K562 (cell line): ENCODE measurements around the gene ZSCAN1. TPM values are rescaled to one million over a fixed set of nuclear protein-coding genes. Genes with fewer than 3 reads are reported as not detected.

Experiments
- ATF1 ChIP-seq, 2 experiments: fragments of 450-650 bp in 1 of 2; IDR thresholded peaks; 2 replicates each; pipeline ENCODE4 v1.6.1; 2016; ENCODE audit warnings: missing compliant biosample characterization in 1 of 2, missing genetic modification characterization in 1 of 2
- BRD4 ChIP-seq: fragments of 200-600 bp; sonication (generic); IDR thresholded peaks from 2 replicates; pipeline ENCODE4 v1.6.1; 2017; ENCODE audit warnings: inconsistent platforms
- CHD2 ChIP-seq: IDR thresholded peaks from 2 replicates; pipeline ENCODE4 v1.6.1; 2011; ENCODE audit warnings: low read depth, low read length
- DIDO1 ChIP-seq: fragments of 450-650 bp; IDR thresholded peaks from 2 replicates; pipeline ENCODE4 v1.6.1; 2016; ENCODE audit warnings: low read depth, missing biosample characterization, missing genetic modification characterization
- EWSR1 ChIP-seq: fragments of 450-650 bp; IDR thresholded peaks from 2 replicates; pipeline ENCODE4 v1.6.1; 2018; ENCODE audit warnings: borderline replicate concordance, mild to moderate bottlenecking, low read depth, moderate library complexity; ENCODE audit not compliant: partially characterized antibody
- FOSL1 ChIP-seq: fragments of 200-800 bp; sonication (Bioruptor generic); conservative IDR thresholded peaks from 2 replicates; pipeline ENCODE4 v1.6.1; 2016; ENCODE audit warnings: missing genetic modification characterization, missing compliant biosample characterization
- KAT8 ChIP-seq: fragments of 450-650 bp; IDR thresholded peaks from 2 replicates; pipeline ENCODE4 v1.6.1; 2016; ENCODE audit warnings: low read depth, mild to moderate bottlenecking
- PHF20 ChIP-seq: fragments of 450-650 bp; IDR thresholded peaks from 2 replicates; pipeline ENCODE4 v1.6.1; 2018; ENCODE audit not compliant: partially characterized antibody
- PHF8 ChIP-seq: fragments of 200-600 bp; sonication (generic); IDR thresholded peaks from 2 replicates; pipeline ENCODE4 v1.6.1; 2012; ENCODE audit warnings: mixed run types, mild to moderate bottlenecking, inconsistent platforms, low read length, moderate library complexity, borderline replicate concordance
- RFX1 ChIP-seq: fragments of 450-650 bp; IDR thresholded peaks from 2 replicates; pipeline ENCODE4 v1.6.1; 2016; ENCODE audit warnings: mild to moderate bottlenecking, moderate library complexity
- TAF9B ChIP-seq: fragments of 450-650 bp; IDR thresholded peaks from 2 replicates; pipeline ENCODE4 v1.6.1; 2018; ENCODE audit warnings: mild to moderate bottlenecking; ENCODE audit not compliant: partially characterized antibody
- TSC22D4 ChIP-seq: fragments of 450-650 bp; IDR thresholded peaks from 2 replicates; pipeline ENCODE4 v1.6.1; 2016; ENCODE audit warnings: missing genetic modification characterization, missing biosample characterization, control low read depth
- XRCC4 ChIP-seq: IDR thresholded peaks from one replicate; pipeline ENCODE4 v1.6.1; 2011; ENCODE audit not compliant: insufficient read depth, insufficient read length; ENCODE audit errors: extremely low read depth
- ZNF146 ChIP-seq: IDR thresholded peaks from one replicate; pipeline ENCODE4 v1.6.1; 2018; ENCODE audit warnings: missing compliant biosample characterization; ENCODE audit not compliant: unreplicated experiment
- ZNF175 ChIP-seq: fragments of 200-800 bp; sonication (Bioruptor generic); IDR thresholded peaks from 2 replicates; pipeline ENCODE4 v1.6.1; 2016; ENCODE audit warnings: low read depth, mild to moderate bottlenecking, missing genetic modification characterization, missing compliant biosample characterization
- polyA plus RNA-seq, 8 experiments: library from polyadenylated mRNA; depleted of rRNA in 4 of 8; stranded (reverse) in 5 of 8; unstranded in 3 of 8; fragments of >200 nt; fragmentation: Nextera tagmentation in 2 of 8; fragmentation: Illumina TruSeq in 1 of 8; extraction: Ambion mirVana in 2 of 8; extraction: Trizol in 1 of 8; gene quantifications; 2 replicates each; pipeline versions ENCODE4 v1.2.1 to v1.2.3, GENCODE V29; 2011 to 2014; ENCODE audit warnings: inconsistent platforms in 1 of 8, missing spikeins in 1 of 8
- total RNA-seq, 7 experiments: library from RNA; depleted of rRNA in 6 of 7; stranded (reverse); fragments of >200 nt in 6 of 7; fragmentation: Illumina TruSeq in 2 of 7; extraction: Trizol in 2 of 7; gene quantifications; 2 replicates each; pipeline versions ENCODE4 v1.2.1 to v1.2.3, GENCODE V29; 2011 to 2021; ENCODE audit warnings: low replicate concordance in 1 of 7
- TF ChIP-seq, protein P1 (sequence below), 2 experiments: fragments of 450-650 bp; formaldehyde crosslinking in 1 of 2; IDR thresholded peaks; 2 replicates each; pipeline versions ENCODE4 v1.4.0 to v1.6.1; 2014 to 2020; ENCODE audit warnings: mild to moderate bottlenecking in 2 of 2, borderline replicate concordance in 1 of 2, low read depth in 1 of 2
- TF ChIP-seq, protein P2 (sequence below): sonication (generic); formaldehyde crosslinking; IDR thresholded peaks from 2 replicates; pipeline ENCODE4 v1.8.0; 2022; ENCODE audit warnings: missing genetic modification reagents, mild to moderate bottlenecking, borderline replicate concordance
- TF ChIP-seq, protein P3 (sequence below): fragments of 250-450 bp; sonication (Bioruptor Pico); IDR thresholded peaks from 2 replicates; pipeline ENCODE4 v1.8.0; 2022; ENCODE audit warnings: moderate library complexity, mild to moderate bottlenecking, inconsistent platforms

Gene ZSCAN1
- total and polyA plus RNA-seq, 9 of the 15 experiments (the other 6 are each of a cell fraction or from before 2014, with no cell fraction given): not detected

DNA sequence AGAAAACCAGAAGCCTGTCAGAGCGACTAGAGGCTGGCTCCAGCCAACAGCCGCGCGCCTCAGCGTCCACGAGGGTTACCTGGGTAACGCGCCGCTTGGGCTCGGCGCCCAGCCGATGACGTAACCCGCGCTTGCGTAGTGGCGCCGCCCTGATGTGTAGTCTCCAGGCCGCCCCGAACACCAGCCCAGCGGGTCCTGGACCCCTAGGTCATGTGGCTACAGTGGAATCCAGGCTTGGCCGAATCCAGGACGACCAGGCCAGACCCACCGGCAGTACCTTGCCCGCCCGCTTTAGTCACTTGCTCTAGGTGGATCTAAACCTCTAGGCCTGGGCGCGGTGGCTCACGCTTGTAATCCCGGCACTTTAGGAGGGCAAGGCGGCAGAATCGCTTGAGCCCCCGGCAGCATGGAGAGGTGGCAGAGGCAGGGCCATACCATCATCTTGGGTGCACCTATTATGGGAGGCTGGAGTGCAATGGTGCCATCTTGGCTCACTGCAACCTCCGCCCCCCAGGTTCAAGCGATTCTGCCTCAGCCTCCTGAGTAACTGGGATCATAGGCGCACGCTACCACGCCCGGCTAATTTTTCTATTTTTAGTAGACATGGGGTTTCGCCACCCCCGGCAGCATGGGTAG, 24.0 kb upstream of the ZSCAN1 start (continued):
- TF ChIP-seq, protein P1, sequence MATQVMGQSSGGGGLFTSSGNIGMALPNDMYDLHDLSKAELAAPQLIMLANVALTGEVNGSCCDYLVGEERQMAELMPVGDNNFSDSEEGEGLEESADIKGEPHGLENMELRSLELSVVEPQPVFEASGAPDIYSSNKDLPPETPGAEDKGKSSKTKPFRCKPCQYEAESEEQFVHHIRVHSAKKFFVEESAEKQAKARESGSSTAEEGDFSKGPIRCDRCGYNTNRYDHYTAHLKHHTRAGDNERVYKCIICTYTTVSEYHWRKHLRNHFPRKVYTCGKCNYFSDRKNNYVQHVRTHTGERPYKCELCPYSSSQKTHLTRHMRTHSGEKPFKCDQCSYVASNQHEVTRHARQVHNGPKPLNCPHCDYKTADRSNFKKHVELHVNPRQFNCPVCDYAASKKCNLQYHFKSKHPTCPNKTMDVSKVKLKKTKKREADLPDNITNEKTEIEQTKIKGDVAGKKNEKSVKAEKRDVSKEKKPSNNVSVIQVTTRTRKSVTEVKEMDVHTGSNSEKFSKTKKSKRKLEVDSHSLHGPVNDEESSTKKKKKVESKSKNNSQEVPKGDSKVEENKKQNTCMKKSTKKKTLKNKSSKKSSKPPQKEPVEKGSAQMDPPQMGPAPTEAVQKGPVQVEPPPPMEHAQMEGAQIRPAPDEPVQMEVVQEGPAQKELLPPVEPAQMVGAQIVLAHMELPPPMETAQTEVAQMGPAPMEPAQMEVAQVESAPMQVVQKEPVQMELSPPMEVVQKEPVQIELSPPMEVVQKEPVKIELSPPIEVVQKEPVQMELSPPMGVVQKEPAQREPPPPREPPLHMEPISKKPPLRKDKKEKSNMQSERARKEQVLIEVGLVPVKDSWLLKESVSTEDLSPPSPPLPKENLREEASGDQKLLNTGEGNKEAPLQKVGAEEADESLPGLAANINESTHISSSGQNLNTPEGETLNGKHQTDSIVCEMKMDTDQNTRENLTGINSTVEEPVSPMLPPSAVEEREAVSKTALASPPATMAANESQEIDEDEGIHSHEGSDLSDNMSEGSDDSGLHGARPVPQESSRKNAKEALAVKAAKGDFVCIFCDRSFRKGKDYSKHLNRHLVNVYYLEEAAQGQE (IDR thresholded peaks at IDR 0.05; ENCODE audit: borderline replicate concordance): no peak
- TF ChIP-seq, protein P1 (CRISPR knock-in tag; IDR thresholded peaks at IDR 0.05; ENCODE audit: low read depth): no peak
- TF ChIP-seq, protein P2, sequence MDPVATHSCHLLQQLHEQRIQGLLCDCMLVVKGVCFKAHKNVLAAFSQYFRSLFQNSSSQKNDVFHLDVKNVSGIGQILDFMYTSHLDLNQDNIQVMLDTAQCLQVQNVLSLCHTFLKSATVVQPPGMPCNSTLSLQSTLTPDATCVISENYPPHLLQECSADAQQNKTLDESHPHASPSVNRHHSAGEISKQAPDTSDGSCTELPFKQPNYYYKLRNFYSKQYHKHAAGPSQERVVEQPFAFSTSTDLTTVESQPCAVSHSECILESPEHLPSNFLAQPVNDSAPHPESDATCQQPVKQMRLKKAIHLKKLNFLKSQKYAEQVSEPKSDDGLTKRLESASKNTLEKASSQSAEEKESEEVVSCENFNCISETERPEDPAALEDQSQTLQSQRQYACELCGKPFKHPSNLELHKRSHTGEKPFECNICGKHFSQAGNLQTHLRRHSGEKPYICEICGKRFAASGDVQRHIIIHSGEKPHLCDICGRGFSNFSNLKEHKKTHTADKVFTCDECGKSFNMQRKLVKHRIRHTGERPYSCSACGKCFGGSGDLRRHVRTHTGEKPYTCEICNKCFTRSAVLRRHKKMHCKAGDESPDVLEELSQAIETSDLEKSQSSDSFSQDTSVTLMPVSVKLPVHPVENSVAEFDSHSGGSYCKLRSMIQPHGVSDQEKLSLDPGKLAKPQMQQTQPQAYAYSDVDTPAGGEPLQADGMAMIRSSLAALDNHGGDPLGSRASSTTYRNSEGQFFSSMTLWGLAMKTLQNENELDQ: no peak
- TF ChIP-seq PHF8: peak; percentile 51; the same call in 1 of the 2 replicates
- TF ChIP-seq FOSL1 (tag): no peak
- TF ChIP-seq ATF1 (CRISPR knock-in tag; IDR thresholded peaks at IDR 0.05): peak; percentile 70
- TF ChIP-seq ATF1 (tag; IDR thresholded peaks at IDR 0.05): peak; percentile 87
- TF ChIP-seq DIDO1 (tag): peak; percentile 77; the same call in 1 of the 2 replicates
- no peak for TF ChIP-seq BRD4
- TF ChIP-seq, protein P3, sequence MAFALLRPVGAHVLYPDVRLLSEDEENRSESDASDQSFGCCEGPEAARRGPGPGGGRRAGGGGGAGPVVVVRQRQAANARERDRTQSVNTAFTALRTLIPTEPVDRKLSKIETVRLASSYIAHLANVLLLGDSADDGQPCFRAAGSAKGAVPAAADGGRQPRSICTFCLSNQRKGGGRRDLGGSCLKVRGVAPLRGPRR: no peak
- no peak for TF ChIP-seq CHD2
- TF ChIP-seq TAF9B: no peak
- TF ChIP-seq EWSR1: no peak
- no peak for TF ChIP-seq ZNF175
- peak; percentile 85 for TF ChIP-seq RFX1
- no peak for TF ChIP-seq KAT8
- TF ChIP-seq TSC22D4 (tag): no peak
- no peak for TF ChIP-seq ZNF146 (CRISPR knock-in tag)
- no peak for TF ChIP-seq XRCC4
- TF ChIP-seq PHF20: peak; percentile 57
